ENCODE measurements around the gene SLC10A2.

Gene SLC10A2

GRCh38 chr13:103044056-103044455 lies 22.2 kb downstream of the SLC10A2 start:
- FAIRE-seq = no peak

GRCh38 chr13:103040006-103040405 lies 26.2 kb downstream of the SLC10A2 start:
- FAIRE-seq = no peak

- FAIRE-seq = no peak
Measured at GRCh38 chr13:103039183-103039582, 27.0 kb downstream of the SLC10A2 start.

GRCh38 chr13:103036268-103036667 lies 29.9 kb downstream of the SLC10A2 start:
- no peak for FAIRE-seq

- FAIRE-seq = no peak
Measured at GRCh38 chr13:103033999-103034398, 32.2 kb downstream of the SLC10A2 start.

- FAIRE-seq = no peak
Measured at GRCh38 chr13:103031332-103031873, 34.8 kb downstream of the SLC10A2 start.

GRCh38 chr13:103030776-103031175 lies 35.4 kb downstream of the SLC10A2 start:
- FAIRE-seq = no peak

- no peak for FAIRE-seq
Measured at GRCh38 chr13:103029798-103030197, 36.4 kb downstream of the SLC10A2 start.

- no peak for FAIRE-seq
Measured at GRCh38 chr13:103022336-103022735, 43.9 kb downstream of the SLC10A2 start.

GRCh38 chr13:103018556-103018955 lies 47.7 kb downstream of the SLC10A2 start:
- FAIRE-seq = no peak

- no peak for FAIRE-seq
Measured at GRCh38 chr13:103012646-103013045, 53.6 kb downstream of the SLC10A2 start.

GRCh38 chr13:103009051-103009840 lies 57.0 kb downstream of the SLC10A2 start:
- no peak for FAIRE-seq

- FAIRE-seq = no peak
Measured at GRCh38 chr13:103007427-103007762, 58.8 kb downstream of the SLC10A2 start.

- no peak for FAIRE-seq
Measured at GRCh38 chr13:103006641-103007426, 59.4 kb downstream of the SLC10A2 start.

GRCh38 chr13:103004661-103005345 lies 61.4 kb downstream of the SLC10A2 start:
- FAIRE-seq = no peak

GRCh38 chr13:103003631-103004030 lies 62.6 kb downstream of the SLC10A2 start:
- no peak for FAIRE-seq

- no peak for FAIRE-seq
Measured at GRCh38 chr13:103002279-103002678, 63.9 kb downstream of the SLC10A2 start.

GRCh38 chr13:103000157-103000556 lies 66.1 kb downstream of the SLC10A2 start:
- no peak for FAIRE-seq

- no peak for FAIRE-seq
Measured at GRCh38 chr13:102999499-102999898, 66.7 kb downstream of the SLC10A2 start.

Data from G401.6 (cell line).